ENCODE data around the gene CES1.
"Not testable (repeated sequence)": the region's sequence is repeated elsewhere in the genome, so short reads cannot be mapped to it uniquely, and the experiment has no call there.

Gene CES1

DNA sequence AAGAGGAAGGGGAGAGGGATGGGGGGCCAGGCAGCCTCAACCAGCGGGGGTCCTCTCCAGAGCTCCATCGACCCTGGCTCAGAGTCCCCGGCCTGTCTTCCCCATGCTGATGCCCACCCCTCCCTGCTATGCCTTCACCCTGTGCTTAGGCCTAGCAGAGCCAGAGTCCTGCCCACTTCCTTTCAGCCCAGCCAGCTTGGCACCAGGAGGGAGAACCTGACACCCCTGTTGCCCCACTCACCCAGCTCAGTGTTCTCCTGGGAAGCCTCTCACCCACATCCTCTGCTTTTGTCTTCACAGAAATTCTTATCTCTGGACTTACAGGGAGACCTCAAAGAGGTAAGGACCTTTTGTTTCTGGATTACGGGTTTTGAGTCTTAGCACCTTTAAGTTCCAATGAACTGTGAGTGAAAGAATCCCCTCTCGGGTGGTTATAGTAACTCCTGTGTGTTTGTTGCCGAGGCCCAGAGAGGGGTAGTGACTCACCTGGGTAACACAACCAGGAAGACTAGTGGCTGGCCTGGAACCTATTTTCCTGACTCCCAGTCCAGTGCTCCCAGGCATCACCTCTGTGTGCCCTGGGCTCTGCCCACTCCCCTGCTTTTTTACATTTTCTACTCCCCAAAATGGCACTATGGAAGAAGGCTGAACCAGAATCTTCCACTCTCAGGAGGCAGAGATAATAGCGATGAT lies 53.3 kb downstream of the CES1 start:
- Histone ChIP-seq H3K27me3 (replicated peaks; ENCODE audit: control insufficient read depth, insufficient read depth, low read length, poor library complexity, severe bottlenecking) (no peaks in the 10 kb centered on the region), H3K4me3 (ENCODE audit: insufficient read depth, low read depth, low read length, poor library complexity, severe bottlenecking) (no peak overlapping the region), H3K9me3 (ENCODE audit: control insufficient read depth, low read length) (no peaks in the 10 kb centered on the region), H3K36me3 (ENCODE audit: control insufficient read depth, insufficient read depth, low read length) (no peaks in the 10 kb centered on the region), H3K27ac (ENCODE audit: insufficient read depth, low read length, poor library complexity, severe bottlenecking) (no peak overlapping the region), H3K4me1 (ENCODE audit: control insufficient read depth, insufficient read depth, low read length, poor library complexity, severe bottlenecking) (no peaks in the 10 kb centered on the region)
- DNase-seq = no peak

DNA sequence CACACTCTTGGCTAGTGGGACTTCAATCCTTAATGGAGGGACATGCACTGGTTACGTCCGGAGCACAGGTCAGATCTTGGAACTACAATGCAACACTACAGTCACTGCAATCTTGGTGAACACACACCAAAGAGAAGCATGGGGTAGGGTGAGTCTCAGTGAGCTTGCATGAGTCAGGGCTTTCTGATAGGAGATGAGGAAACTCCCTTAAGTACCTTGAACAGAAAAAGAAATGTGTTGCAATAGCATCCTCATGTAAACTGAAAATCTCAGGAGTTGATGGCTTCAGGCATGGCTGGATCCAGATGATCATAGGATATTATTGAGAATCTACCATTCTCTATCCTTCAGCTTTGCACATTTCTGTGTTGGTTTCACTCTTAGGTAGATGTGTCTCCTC lies 54.1 kb downstream of the CES1 start:
- H3K27ac ChIP-seq (ENCODE audit: insufficient read depth, low read length, poor library complexity, severe bottlenecking) = no peak overlapping the region
- H3K9me3 ChIP-seq (ENCODE audit: control insufficient read depth, low read length) = no peaks in the 10 kb centered on the region
- H3K27me3 ChIP-seq (replicated peaks; ENCODE audit: control insufficient read depth, insufficient read depth, low read length, poor library complexity, severe bottlenecking) = no peaks in the 10 kb centered on the region
- DNase-seq = no peak
- H3K4me1 ChIP-seq (ENCODE audit: control insufficient read depth, insufficient read depth, low read length, poor library complexity, severe bottlenecking) = no peaks in the 10 kb centered on the region
- no peak overlapping the region for H3K4me3 ChIP-seq (ENCODE audit: insufficient read depth, low read depth, low read length, poor library complexity, severe bottlenecking)
- H3K36me3 ChIP-seq (ENCODE audit: control insufficient read depth, insufficient read depth, low read length) = no peaks in the 10 kb centered on the region

DNA sequence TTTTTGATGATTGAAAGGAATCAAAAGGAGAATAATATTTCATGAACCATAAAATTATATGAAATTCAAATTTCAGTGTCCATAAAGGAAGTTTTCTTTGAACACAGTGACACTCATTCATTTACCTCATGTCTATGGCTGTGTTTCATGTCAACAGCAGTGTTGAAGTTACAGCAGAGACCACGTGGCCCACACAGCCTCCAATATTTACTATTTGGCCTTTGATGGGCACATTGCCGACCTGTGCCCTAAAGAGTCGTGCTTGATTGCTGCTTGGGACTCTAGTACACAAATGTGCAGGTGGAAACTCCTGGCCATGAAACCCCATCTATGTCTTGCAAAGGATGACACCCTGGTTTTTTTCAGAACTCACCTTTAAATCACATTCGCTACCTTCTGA lies 57.0 kb downstream of the CES1 start:
- no peak overlapping the region for H3K27ac ChIP-seq (ENCODE audit: insufficient read depth, low read length, poor library complexity, severe bottlenecking)
- no peaks in the 10 kb centered on the region for H3K9me3 ChIP-seq (ENCODE audit: control insufficient read depth, low read length)
- H3K36me3 ChIP-seq (ENCODE audit: control insufficient read depth, insufficient read depth, low read length) = no peaks in the 10 kb centered on the region
- H3K27me3 ChIP-seq (replicated peaks; ENCODE audit: control insufficient read depth, insufficient read depth, low read length, poor library complexity, severe bottlenecking) = no peaks in the 10 kb centered on the region
- no peak overlapping the region for H3K4me3 ChIP-seq (ENCODE audit: insufficient read depth, low read depth, low read length, poor library complexity, severe bottlenecking)
- DNase-seq = no peak
- no peaks in the 10 kb centered on the region for H3K4me1 ChIP-seq (ENCODE audit: control insufficient read depth, insufficient read depth, low read length, poor library complexity, severe bottlenecking)

DNA sequence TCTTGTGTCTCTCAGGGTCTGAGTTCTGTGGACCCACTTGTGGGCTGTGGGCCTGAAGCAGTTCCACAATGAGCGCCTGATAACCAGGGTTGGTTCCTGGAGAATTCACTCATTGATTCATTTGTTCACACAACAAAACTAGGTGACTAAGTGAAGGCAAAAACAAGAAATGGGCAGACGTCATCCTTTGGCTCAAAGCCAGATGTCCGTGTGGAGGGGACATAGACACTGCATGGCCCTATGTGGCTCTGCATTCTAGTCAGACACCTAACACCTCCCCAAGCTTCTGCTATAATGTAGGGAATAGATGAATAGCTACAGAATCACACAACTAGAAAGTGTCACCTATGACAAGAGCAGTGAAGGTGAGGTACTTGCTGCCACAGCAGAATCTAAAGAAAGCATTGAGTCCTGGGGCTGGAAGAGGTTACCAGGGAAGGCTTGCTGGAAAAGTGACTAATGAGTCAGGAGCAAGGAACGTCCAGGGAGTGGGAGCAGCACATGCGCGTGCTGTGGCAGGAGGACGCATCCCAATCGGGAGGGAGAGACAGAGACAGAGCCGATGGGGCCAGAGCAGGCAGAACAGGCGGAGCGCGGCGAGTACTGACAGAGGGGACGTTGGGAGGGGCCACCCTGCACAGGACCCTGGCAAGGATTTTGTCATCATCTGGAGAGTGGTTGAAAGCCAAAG lies 58.9 kb downstream of the CES1 start:
- DNase-seq = no peak
- Histone ChIP-seq H3K27me3 (replicated peaks; ENCODE audit: control insufficient read depth, insufficient read depth, low read length, poor library complexity, severe bottlenecking) (no peaks in the 10 kb centered on the region), H3K27ac (ENCODE audit: insufficient read depth, low read length, poor library complexity, severe bottlenecking) (no peak overlapping the region), H3K4me3 (ENCODE audit: insufficient read depth, low read depth, low read length, poor library complexity, severe bottlenecking) (no peak overlapping the region), H3K4me1 (ENCODE audit: control insufficient read depth, insufficient read depth, low read length, poor library complexity, severe bottlenecking) (no peaks in the 10 kb centered on the region), H3K36me3 (ENCODE audit: control insufficient read depth, insufficient read depth, low read length) (no peaks in the 10 kb centered on the region), H3K9me3 (ENCODE audit: control insufficient read depth, low read length) (no peaks in the 10 kb centered on the region)

DNA sequence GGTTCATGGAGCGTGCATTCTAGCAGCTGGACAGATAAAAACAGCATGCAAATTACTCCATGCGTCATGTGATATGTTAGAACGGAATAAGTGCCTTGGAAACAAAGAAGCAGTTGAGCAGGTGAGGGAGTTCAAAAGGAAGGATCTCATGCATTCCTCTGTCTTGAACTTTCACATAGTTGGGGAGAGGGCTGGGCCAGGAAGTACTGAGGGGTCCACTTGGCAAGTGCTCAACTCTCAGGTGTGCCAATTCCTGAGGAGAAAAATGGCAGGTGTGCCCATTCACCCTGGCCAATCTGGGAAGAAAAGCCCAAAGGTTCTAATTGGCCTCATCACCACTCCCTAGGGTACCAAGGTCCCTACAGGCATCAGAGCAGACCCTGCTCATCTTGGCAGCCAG lies 67.7 kb downstream of the CES1 start:
- H3K4me1 ChIP-seq (ENCODE audit: control insufficient read depth, insufficient read depth, low read length, poor library complexity, severe bottlenecking) = no peaks in the 10 kb centered on the region
- H3K9me3 ChIP-seq (ENCODE audit: control insufficient read depth, low read length) = no peaks in the 10 kb centered on the region
- H3K27me3 ChIP-seq (replicated peaks; ENCODE audit: control insufficient read depth, insufficient read depth, low read length, poor library complexity, severe bottlenecking) = no peaks in the 10 kb centered on the region
- no peak overlapping the region for H3K4me3 ChIP-seq (ENCODE audit: insufficient read depth, low read depth, low read length, poor library complexity, severe bottlenecking)
- H3K36me3 ChIP-seq (ENCODE audit: control insufficient read depth, insufficient read depth, low read length) = no peaks in the 10 kb centered on the region
- no peak for DNase-seq
- no peak overlapping the region for H3K27ac ChIP-seq (ENCODE audit: insufficient read depth, low read length, poor library complexity, severe bottlenecking)

DNA sequence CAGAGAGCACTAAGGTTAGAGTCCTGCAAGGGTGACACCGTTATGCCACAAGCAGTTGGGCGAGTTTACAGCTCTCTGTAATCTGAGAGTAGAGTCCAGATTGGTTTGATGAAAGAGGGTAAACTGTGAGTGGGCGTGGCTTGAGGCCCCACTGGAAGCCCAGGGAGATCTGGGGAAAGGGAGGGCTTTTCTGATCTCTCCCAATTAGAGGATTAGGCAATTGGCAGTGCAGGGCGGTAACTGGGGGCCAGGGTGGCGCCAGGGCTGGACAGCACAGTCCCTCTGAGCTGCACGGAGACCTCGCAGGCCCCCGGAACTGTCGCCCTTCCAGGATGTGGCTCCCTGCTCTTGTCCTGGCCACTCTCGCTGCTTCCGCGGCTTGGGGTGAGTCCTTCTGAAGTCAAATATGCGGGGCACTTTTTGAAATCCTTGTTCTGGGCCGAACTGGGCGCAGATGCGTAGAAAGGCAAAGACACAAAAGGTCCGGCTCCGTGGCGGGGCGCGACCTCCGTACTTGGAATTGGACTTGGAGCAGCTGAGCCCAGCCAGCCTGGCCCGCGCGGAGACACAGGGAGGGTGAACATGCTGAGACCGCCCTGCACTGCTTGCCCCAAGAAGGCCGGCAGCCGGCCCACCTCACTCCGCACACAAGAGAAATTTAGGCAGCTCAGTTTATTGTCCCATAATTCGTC lies 72.4 kb downstream of the CES1 start:
- no peak for DNase-seq
- Histone ChIP-seq H3K27me3 (replicated peaks; ENCODE audit: control insufficient read depth, insufficient read depth, low read length, poor library complexity, severe bottlenecking) (no peaks in the 10 kb centered on the region), H3K27ac (ENCODE audit: insufficient read depth, low read length, poor library complexity, severe bottlenecking) (no peak overlapping the region), H3K4me3 (ENCODE audit: insufficient read depth, low read depth, low read length, poor library complexity, severe bottlenecking) (no peak overlapping the region), H3K4me1 (ENCODE audit: control insufficient read depth, insufficient read depth, low read length, poor library complexity, severe bottlenecking) (no peaks in the 10 kb centered on the region), H3K9me3 (ENCODE audit: control insufficient read depth, low read length) (no peaks in the 10 kb centered on the region), H3K36me3 (ENCODE audit: control insufficient read depth, insufficient read depth, low read length) (no peaks in the 10 kb centered on the region)

DNA sequence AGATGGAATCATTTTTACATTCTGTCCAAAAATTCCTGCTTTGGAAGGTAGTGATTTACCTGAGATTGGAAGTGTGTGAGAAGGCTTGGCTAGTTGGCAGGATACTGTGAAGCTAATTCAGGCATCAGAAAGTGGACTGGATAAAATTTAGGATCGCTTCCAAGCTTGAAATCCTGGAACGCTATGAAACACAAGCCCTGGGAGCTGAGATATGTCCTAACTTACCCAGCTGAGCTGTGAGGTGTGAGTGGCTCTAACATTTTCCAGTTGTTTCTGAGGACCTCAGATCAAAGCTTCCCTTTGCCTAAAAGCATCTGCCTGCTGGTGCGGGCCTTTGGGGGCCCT lies 73.0 kb downstream of the CES1 start:
- not testable (repeated sequence) for DNase-seq; H3K27me3 ChIP-seq (replicated peaks; ENCODE audit: control insufficient read depth, insufficient read depth, low read length, poor library complexity, severe bottlenecking)

DNA sequence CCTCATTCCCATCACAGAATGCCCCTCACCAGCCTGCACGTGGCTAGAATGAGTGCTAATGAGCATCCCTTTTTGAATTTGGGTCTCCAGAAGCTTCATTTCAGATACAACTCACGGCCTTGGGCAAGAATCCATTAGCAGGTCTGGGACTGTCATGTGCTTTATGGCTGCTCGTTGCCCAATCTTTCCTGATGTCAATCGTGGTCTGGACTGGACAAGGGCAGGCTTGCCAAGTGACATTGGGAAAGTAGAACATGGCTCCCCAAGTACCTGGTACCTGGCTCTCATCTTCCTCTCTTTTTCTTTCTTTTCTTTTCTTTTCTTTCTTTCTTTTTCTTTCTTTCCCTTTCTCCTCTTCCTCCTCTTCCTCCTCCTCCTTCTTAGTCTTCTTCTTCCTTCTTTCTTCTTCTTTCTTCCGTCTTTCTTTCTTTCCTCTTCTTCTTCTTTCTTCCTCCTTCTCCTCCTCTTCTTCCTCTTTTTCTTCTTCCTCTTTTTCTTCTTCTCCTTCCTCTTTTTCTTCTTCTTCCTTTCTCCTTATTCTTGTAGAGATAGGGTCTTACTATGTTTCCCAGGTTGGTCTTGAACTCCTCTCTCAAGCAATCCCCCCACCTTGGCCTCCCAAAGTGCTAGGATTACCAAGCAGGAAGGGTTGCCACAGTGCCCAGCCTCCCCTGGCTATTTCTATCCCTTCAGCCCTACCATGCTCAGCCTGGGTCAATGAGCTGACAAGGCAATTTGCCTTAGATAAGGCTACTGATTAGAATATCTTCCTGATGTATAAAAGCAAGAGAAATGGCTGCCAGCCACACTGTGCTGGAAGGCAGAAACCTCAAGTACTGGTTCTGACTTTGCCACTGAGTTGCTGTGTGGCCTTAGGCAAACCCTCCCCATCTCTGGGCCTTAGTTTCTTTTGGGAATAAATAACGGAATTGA lies 75.0 kb downstream of the CES1 start:
- DNase-seq; H3K27me3 ChIP-seq (replicated peaks; ENCODE audit: control insufficient read depth, insufficient read depth, low read length, poor library complexity, severe bottlenecking); H3K27ac ChIP-seq (ENCODE audit: insufficient read depth, low read length, poor library complexity, severe bottlenecking); H3K9me3 ChIP-seq (ENCODE audit: control insufficient read depth, low read length); H3K36me3 ChIP-seq (ENCODE audit: control insufficient read depth, insufficient read depth, low read length); H3K4me3 ChIP-seq (ENCODE audit: insufficient read depth, low read depth, low read length, poor library complexity, severe bottlenecking); H3K4me1 ChIP-seq (ENCODE audit: control insufficient read depth, insufficient read depth, low read length, poor library complexity, severe bottlenecking): not testable (repeated sequence)

More for the DNA sequence above, 73.0 kb downstream of the CES1 start:
- not testable (repeated sequence) for H3K27ac ChIP-seq (ENCODE audit: insufficient read depth, low read length, poor library complexity, severe bottlenecking); H3K9me3 ChIP-seq (ENCODE audit: control insufficient read depth, low read length); H3K4me3 ChIP-seq (ENCODE audit: insufficient read depth, low read depth, low read length, poor library complexity, severe bottlenecking); H3K4me1 ChIP-seq (ENCODE audit: control insufficient read depth, insufficient read depth, low read length, poor library complexity, severe bottlenecking); H3K36me3 ChIP-seq (ENCODE audit: control insufficient read depth, insufficient read depth, low read length)

DNA sequence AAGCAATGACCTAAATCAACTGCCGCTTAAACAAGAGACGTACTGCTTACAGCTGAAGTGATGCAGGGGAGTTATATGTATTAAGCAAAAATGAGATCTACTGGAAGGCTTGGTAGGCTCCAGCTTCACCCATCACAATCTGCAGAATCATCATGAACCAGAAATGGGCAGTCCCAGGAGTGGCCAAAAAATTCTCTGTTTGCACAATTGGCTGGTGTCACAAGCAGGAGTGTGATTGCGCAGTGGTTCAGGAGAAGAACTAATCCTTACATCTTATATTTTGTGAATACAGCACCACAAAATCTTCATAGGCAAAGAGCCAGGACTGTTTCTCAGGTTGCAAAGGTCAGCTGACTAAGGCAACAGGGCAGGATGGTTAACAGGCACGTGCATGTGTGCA lies 75.9 kb downstream of the CES1 start:
- Histone ChIP-seq H3K9me3 (ENCODE audit: control insufficient read depth, low read length) (no peaks in the 10 kb centered on the region), H3K36me3 (ENCODE audit: control insufficient read depth, insufficient read depth, low read length) (no peaks in the 10 kb centered on the region), H3K4me1 (ENCODE audit: control insufficient read depth, insufficient read depth, low read length, poor library complexity, severe bottlenecking) (peaks cover 3% of the 10 kb centered on the region), H3K4me3 (ENCODE audit: insufficient read depth, low read depth, low read length, poor library complexity, severe bottlenecking) (no peak overlapping the region), H3K27me3 (replicated peaks; ENCODE audit: control insufficient read depth, insufficient read depth, low read length, poor library complexity, severe bottlenecking) (no peaks in the 10 kb centered on the region), H3K27ac (ENCODE audit: insufficient read depth, low read length, poor library complexity, severe bottlenecking) (no peak overlapping the region)
- no peak for DNase-seq

All from effector memory CD4-positive, alpha-beta T cell (primary cell).